ENCODE data around the gene COX7B. TPM values are rescaled to one million over a fixed set of nuclear protein-coding genes. Genes with fewer than 3 reads are reported as not detected.
"Not testable (repeated sequence)": the region's sequence is repeated elsewhere in the genome, so short reads cannot be mapped to it uniquely, and the experiment has no call there.

The COX7B gene
- polyA plus RNA-seq, 3 donors: 287 to 697 (median 562) TPM

GRCh38 chrX:77937291-77937690 is 38.0 kb downstream of the COX7B start:
- 15 to 66% (median 48%) methylated on average over 3 of the region's 3 CpGs for WGBS, 3 donors
- no peak overlapping the region for H3K27ac ChIP-seq (ENCODE audit: low read depth, low read length)

DNA sequence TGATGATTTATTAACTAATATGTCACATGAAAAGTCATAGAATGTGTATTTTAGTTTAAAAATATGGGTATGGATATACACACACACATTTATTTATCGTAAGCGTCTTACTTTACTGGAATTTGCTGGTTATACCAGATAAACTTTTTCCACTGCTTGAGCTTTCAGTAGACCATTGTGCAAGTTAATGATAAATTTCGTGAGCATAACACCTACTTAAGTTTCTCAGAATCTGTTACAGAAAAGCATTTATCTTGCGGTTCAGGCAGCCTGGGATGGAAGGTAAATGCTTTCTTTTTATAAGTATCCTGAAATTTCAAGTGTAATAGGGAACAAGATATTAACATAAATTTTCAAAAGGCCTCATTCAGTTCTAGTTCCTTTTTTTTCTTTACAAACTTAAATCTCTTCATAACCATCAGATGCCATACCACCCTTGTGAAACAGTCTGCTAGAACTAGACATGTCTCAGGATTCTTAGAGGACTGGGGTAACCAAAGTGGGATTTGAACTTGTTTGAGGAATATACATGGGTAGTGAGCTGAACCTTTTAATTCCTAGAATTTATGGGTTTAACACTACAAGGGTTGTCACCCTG is 38.9 kb downstream of the COX7B start:
- 17 to 80% (median 74%) methylated on average over 4 of the region's 4 CpGs for WGBS, 3 donors
- no peak overlapping the region for H3K27ac ChIP-seq (ENCODE audit: low read depth, low read length)

GRCh38 chrX:77945031-77945430 is 45.8 kb downstream of the COX7B start:
- not testable (repeated sequence) for H3K27ac ChIP-seq (ENCODE audit: low read depth, low read length)
- WGBS, 3 donors: 90 to 100% (median 95%) methylated on average over 6 of the region's 6 CpGs

- no peak overlapping the region for H3K27ac ChIP-seq (ENCODE audit: low read depth, low read length)
- 71 to 91% (median 76%) methylated on average over 5 to 7 of the region's 7 CpGs for WGBS, 3 donors
These were observed 46.8 kb downstream of the COX7B start for GRCh38 chrX:77945910-77946545.

GRCh38 chrX:77946571-77946970 is 47.3 kb downstream of the COX7B start:
- WGBS, 3 donors: 78 to 88% (median 87%) methylated on average over 2 of the region's 2 CpGs
- H3K27ac ChIP-seq (ENCODE audit: low read depth, low read length): no peak overlapping the region

GRCh38 chrX:77949840-77950239 is 50.6 kb downstream of the COX7B start:
- no peak overlapping the region for H3K27ac ChIP-seq (ENCODE audit: low read depth, low read length)
- 75 to 98% (median 77%) methylated on average over 2 of the region's 2 CpGs for WGBS, 3 donors

- no peak overlapping the region for H3K27ac ChIP-seq (ENCODE audit: low read depth, low read length)
- WGBS, 3 donors: 74 to 82% (median 76%) methylated on average over 1 of the region's 1 CpG
These were observed 52.9 kb downstream of the COX7B start for GRCh38 chrX:77952173-77952572.

- H3K27ac ChIP-seq (ENCODE audit: low read depth, low read length): no peak overlapping the region
- WGBS, 3 donors: 38 to 58% (median 56%) methylated on average over 1 of the region's 1 CpG
These were observed 54.0 kb downstream of the COX7B start for GRCh38 chrX:77953302-77953701.

- WGBS, 3 donors: 32 to 78% (median 70%) methylated on average over 1 of the region's 1 CpG
- H3K27ac ChIP-seq (ENCODE audit: low read depth, low read length): no peak overlapping the region
These were observed 54.4 kb downstream of the COX7B start for GRCh38 chrX:77953708-77954107.

Other genes with a start within 250 kb of the COX7B start
- 10 to 100 TPM in 2 of 3 donors, 1 to 10 TPM in 1; 9.8 to 13.7 (median 12.1) TPM for gene ATRX, start 113.3 kb upstream of the COX7B start, polyA plus RNA-seq
- 10 to 100 TPM; 10.9 to 21.3 (median 17.8) TPM for gene MAGT1, start 4.0 kb upstream of the COX7B start, polyA plus RNA-seq
- 1 to 10 TPM; 1.4 to 2.5 (median 1.5) TPM for gene ATP7A, start 11.2 kb downstream of the COX7B start, polyA plus RNA-seq
- gene PGAM4, start 70.2 kb downstream of the COX7B start, polyA plus RNA-seq: not detected
- gene PGK1, start 204.8 kb downstream of the COX7B start, polyA plus RNA-seq: 100 to 1,000 TPM in 2 of 3 donors, 10 to 100 TPM in 1; 63.5 to 217 (median 145) TPM
- 10 to 100 TPM in 2 of 3 donors, 1 to 10 TPM in 1; 4.7 to 18.8 (median 11.0) TPM for gene TAF9B, start 240.2 kb downstream of the COX7B start, polyA plus RNA-seq